Measurements from ENCODE around the gene RUNX2.

- TF ChIP-seq, protein P1, sequence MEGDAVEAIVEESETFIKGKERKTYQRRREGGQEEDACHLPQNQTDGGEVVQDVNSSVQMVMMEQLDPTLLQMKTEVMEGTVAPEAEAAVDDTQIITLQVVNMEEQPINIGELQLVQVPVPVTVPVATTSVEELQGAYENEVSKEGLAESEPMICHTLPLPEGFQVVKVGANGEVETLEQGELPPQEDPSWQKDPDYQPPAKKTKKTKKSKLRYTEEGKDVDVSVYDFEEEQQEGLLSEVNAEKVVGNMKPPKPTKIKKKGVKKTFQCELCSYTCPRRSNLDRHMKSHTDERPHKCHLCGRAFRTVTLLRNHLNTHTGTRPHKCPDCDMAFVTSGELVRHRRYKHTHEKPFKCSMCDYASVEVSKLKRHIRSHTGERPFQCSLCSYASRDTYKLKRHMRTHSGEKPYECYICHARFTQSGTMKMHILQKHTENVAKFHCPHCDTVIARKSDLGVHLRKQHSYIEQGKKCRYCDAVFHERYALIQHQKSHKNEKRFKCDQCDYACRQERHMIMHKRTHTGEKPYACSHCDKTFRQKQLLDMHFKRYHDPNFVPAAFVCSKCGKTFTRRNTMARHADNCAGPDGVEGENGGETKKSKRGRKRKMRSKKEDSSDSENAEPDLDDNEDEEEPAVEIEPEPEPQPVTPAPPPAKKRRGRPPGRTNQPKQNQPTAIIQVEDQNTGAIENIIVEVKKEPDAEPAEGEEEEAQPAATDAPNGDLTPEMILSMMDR (IDR thresholded peaks at IDR 0.05; ENCODE audit: poor library complexity), result no peak
- TF ChIP-seq EZH2 (IDR thresholded peaks at IDR 0.05; ENCODE audit: borderline replicate concordance) (no peak), EZH2phosphoT487 (IDR thresholded peaks at IDR 0.05; ENCODE audit: low read depth, severe bottlenecking, unreplicated experiment) (no peak)
Observed at GRCh38 chr6:45678285-45678607, 350.1 kb downstream of the RUNX2 start.

All from hepatocyte (in vitro differentiated cells).